HEK293 (cell line): Measurements from ENCODE around the gene JAZF1.

Source experiments
- CTCF ChIA-PET: fragments of 350-600 bp; formaldehyde crosslinking; extraction: SDS; loops from one replicate; lab custom pipeline; 2021; ENCODE audit warnings: antibody characterized with exemption; lab: Yijun Ruan, JAX
- POLR2A ChIA-PET: fragments of 300-600 bp; formaldehyde crosslinking; extraction: SDS; loops from one replicate; lab custom pipeline; 2020; ENCODE audit warnings: antibody characterized with exemption, inconsistent platforms; lab: Yijun Ruan, JAX
- H3K27ac ChIP-seq: fragments of 200-500 bp; sonication (Bioruptor generic); 2 replicates; pipeline ENCODE4 v1.5.1; 2014; ENCODE audit warnings: low read depth, low read length, control low read depth, inconsistent platforms; ENCODE audit errors: extremely low read depth
- H3K36me3 ChIP-seq, 2 experiments: fragments of 200-500 bp in 1 of 2; sonication (Bioruptor generic) in 1 of 2; 1 replicate in 1 of 2; 2 replicates in 1 of 2; pipeline ENCODE4 v1.5.1; 2014 to 2017; ENCODE audit warnings: inconsistent platforms in 2 of 2, low read length in 2 of 2; ENCODE audit not compliant: control insufficient read depth in 2 of 2, insufficient read depth in 1 of 2
- H3K4me1 ChIP-seq: fragments of 200-500 bp; sonication (Bioruptor generic); 2 replicates; pipeline ENCODE4 v1.5.1; 2014; ENCODE audit warnings: mild to moderate bottlenecking, low read length, inconsistent platforms; ENCODE audit not compliant: control insufficient read depth, insufficient read depth
- H3K4me3 ChIP-seq: 2 replicates; pipeline ENCODE4 v1.5.1; 2011; ENCODE audit warnings: low read depth, mild to moderate bottlenecking, control low read depth, low read length, moderate library complexity
- H3K9me3 ChIP-seq: fragments of 200-500 bp; sonication (Bioruptor generic); 2 replicates; pipeline ENCODE4 v1.5.1; 2014; ENCODE audit warnings: low read depth, low read length, inconsistent platforms; ENCODE audit not compliant: control insufficient read depth, insufficient read depth
- ELK4 ChIP-seq: IDR thresholded peaks from 2 replicates; pipeline ENCODE4 v1.6.1; 2011; ENCODE audit warnings: mild to moderate bottlenecking, low read depth, low read length, borderline replicate concordance
- KLF9 ChIP-seq: fragments of 450-650 bp; formaldehyde crosslinking; IDR thresholded peaks from 2 replicates; pipeline ENCODE4 v1.5.1; 2016; ENCODE audit warnings: missing biosample characterization, missing genetic modification characterization, low read depth
- MEIS1 ChIP-seq: sonication (generic); formaldehyde crosslinking; IDR thresholded peaks from 2 replicates; pipeline ENCODE4 v1.8.1; 2022; ENCODE audit warnings: missing genetic modification reagents, mild to moderate bottlenecking, borderline replicate concordance
- MYNN ChIP-seq: fragments of 450-650 bp; formaldehyde crosslinking; IDR thresholded peaks from 2 replicates; pipeline ENCODE4 v1.5.1; 2016; ENCODE audit warnings: missing biosample characterization, missing genetic modification characterization, borderline replicate concordance
- SALL2 ChIP-seq: fragments of 450-650 bp; formaldehyde crosslinking; IDR thresholded peaks from 2 replicates; pipeline ENCODE4 v1.5.0; 2017; ENCODE audit warnings: missing biosample characterization, mild to moderate bottlenecking, missing genetic modification characterization, borderline replicate concordance
- SETDB1 ChIP-seq: IDR thresholded peaks from one replicate; pipeline ENCODE4 v1.6.1; 2017; ENCODE audit warnings: mild to moderate bottlenecking, low read length, moderate library complexity, mixed read lengths; ENCODE audit not compliant: insufficient read length
- SP2 ChIP-seq: fragments of 450-650 bp; formaldehyde crosslinking; IDR thresholded peaks from 2 replicates; pipeline ENCODE4 v1.5.1; 2016; ENCODE audit warnings: missing biosample characterization, missing genetic modification characterization
- SP7 ChIP-seq: fragments of 450-650 bp; formaldehyde crosslinking; IDR thresholded peaks from 2 replicates; pipeline ENCODE4 v1.5.1; 2016; ENCODE audit warnings: missing biosample characterization, missing genetic modification characterization
- TRIM28 ChIP-seq: IDR thresholded peaks from 2 replicates; pipeline ENCODE4 v1.6.1; 2011; ENCODE audit warnings: low read length, control low read depth, borderline replicate concordance
- ZBTB44 ChIP-seq: fragments of 450-650 bp; IDR thresholded peaks from 2 replicates; pipeline ENCODE4 v1.5.1; 2018; ENCODE audit warnings: missing biosample characterization, mild to moderate bottlenecking, missing genetic modification characterization
- ZBTB7A ChIP-seq: fragments of 450-650 bp; formaldehyde crosslinking; IDR thresholded peaks from 2 replicates; pipeline ENCODE4 v1.5.1; 2016; ENCODE audit warnings: low read depth, missing biosample characterization, missing genetic modification characterization
- ZNF10 ChIP-seq: fragments of 450-650 bp; formaldehyde crosslinking; IDR thresholded peaks from 2 replicates; pipeline ENCODE4 v1.5.1; 2017; ENCODE audit warnings: missing biosample characterization, missing genetic modification characterization
- ZNF146 ChIP-seq: fragments of 450-650 bp; formaldehyde crosslinking; IDR thresholded peaks from 2 replicates; pipeline ENCODE4 v1.5.1; 2016; ENCODE audit warnings: missing biosample characterization, missing genetic modification characterization
- ZNF19 ChIP-seq: fragments of 450-650 bp; formaldehyde crosslinking; IDR thresholded peaks from 2 replicates; pipeline ENCODE4; 2016; ENCODE audit warnings: missing biosample characterization, missing genetic modification characterization, low read depth
- ZNF223 ChIP-seq: fragments of 450-650 bp; formaldehyde crosslinking; IDR thresholded peaks from 2 replicates; pipeline ENCODE4 v1.5.1; 2016; ENCODE audit warnings: missing biosample characterization, missing genetic modification characterization
- ZNF302 ChIP-seq: fragments of 450-650 bp; formaldehyde crosslinking; IDR thresholded peaks from 2 replicates; pipeline ENCODE4 v1.5.1; 2016; ENCODE audit warnings: missing biosample characterization, missing genetic modification characterization, low read depth
- ZNF335 ChIP-seq: fragments of 450-650 bp; formaldehyde crosslinking; conservative IDR thresholded peaks from 2 replicates; pipeline ENCODE4 v1.5.1; 2016; ENCODE audit warnings: missing biosample characterization, missing genetic modification characterization
- ZNF530 ChIP-seq: fragments of 450-650 bp; formaldehyde crosslinking; IDR thresholded peaks from 2 replicates; pipeline ENCODE4 v1.5.1; 2016; ENCODE audit warnings: low read depth, missing biosample characterization, missing genetic modification characterization
- ZNF544 ChIP-seq: fragments of 450-650 bp; formaldehyde crosslinking; IDR thresholded peaks from 2 replicates; pipeline ENCODE4 v1.5.0; 2017; ENCODE audit warnings: missing biosample characterization, missing genetic modification characterization
- ZNF549 ChIP-seq: fragments of 450-650 bp; IDR thresholded peaks from 2 replicates; pipeline ENCODE4 v1.5.1; 2018; ENCODE audit warnings: missing biosample characterization, missing genetic modification characterization, mild to moderate bottlenecking, inconsistent platforms, moderate library complexity
- ZNF560 ChIP-seq: fragments of 450-650 bp; formaldehyde crosslinking; IDR thresholded peaks from 2 replicates; pipeline ENCODE4 v1.5.1; 2017; ENCODE audit warnings: missing biosample characterization, missing genetic modification characterization, borderline replicate concordance
- ZNF621 ChIP-seq: fragments of 450-650 bp; formaldehyde crosslinking; IDR thresholded peaks from 2 replicates; pipeline ENCODE4 v1.5.1; 2017; ENCODE audit warnings: missing biosample characterization, missing genetic modification characterization
- ZNF658 ChIP-seq: fragments of 450-650 bp; formaldehyde crosslinking; IDR thresholded peaks from 2 replicates; pipeline ENCODE4; 2016; ENCODE audit warnings: missing biosample characterization, missing genetic modification characterization
- ZNF664 ChIP-seq: fragments of 450-650 bp; formaldehyde crosslinking; IDR thresholded peaks from 2 replicates; pipeline ENCODE4 v1.5.1; 2016; ENCODE audit warnings: missing biosample characterization, missing genetic modification characterization
- ZNF677 ChIP-seq: fragments of 450-650 bp; IDR thresholded peaks from 2 replicates; pipeline ENCODE4 v1.5.0; 2018; ENCODE audit warnings: missing biosample characterization, mild to moderate bottlenecking, missing genetic modification characterization, moderate library complexity
- ZNF76 ChIP-seq: fragments of 450-650 bp; formaldehyde crosslinking; IDR thresholded peaks from 2 replicates; pipeline ENCODE4; 2016; ENCODE audit warnings: low read depth, missing biosample characterization, missing genetic modification characterization, borderline replicate concordance
- ZNF768 ChIP-seq: fragments of 450-650 bp; formaldehyde crosslinking; IDR thresholded peaks from 2 replicates; pipeline ENCODE4 v1.5.1; 2018; ENCODE audit warnings: missing biosample characterization, mild to moderate bottlenecking, missing genetic modification characterization
- ZNF777 ChIP-seq: fragments of 450-650 bp; formaldehyde crosslinking; IDR thresholded peaks from 2 replicates; pipeline ENCODE4 v1.5.1; 2017; ENCODE audit warnings: missing biosample characterization, missing genetic modification characterization, borderline replicate concordance
- ZNF843 ChIP-seq: fragments of 450-650 bp; formaldehyde crosslinking; IDR thresholded peaks from 2 replicates; pipeline ENCODE4 v1.5.1; 2016; ENCODE audit warnings: missing biosample characterization, missing genetic modification characterization
- TF ChIP-seq, protein P1 (sequence below): fragments of 450-650 bp; formaldehyde crosslinking; optimal IDR thresholded peaks from 2 replicates; pipeline ENCODE3; 2016; ENCODE audit warnings: missing biosample characterization, mild to moderate bottlenecking, missing genetic modification characterization
- TF ChIP-seq, protein P2 (sequence below): fragments of 450-650 bp; formaldehyde crosslinking; IDR thresholded peaks from 2 replicates; pipeline ENCODE4 v1.5.1; 2016; ENCODE audit warnings: missing biosample characterization, missing genetic modification characterization

Gene JAZF1

DNA sequence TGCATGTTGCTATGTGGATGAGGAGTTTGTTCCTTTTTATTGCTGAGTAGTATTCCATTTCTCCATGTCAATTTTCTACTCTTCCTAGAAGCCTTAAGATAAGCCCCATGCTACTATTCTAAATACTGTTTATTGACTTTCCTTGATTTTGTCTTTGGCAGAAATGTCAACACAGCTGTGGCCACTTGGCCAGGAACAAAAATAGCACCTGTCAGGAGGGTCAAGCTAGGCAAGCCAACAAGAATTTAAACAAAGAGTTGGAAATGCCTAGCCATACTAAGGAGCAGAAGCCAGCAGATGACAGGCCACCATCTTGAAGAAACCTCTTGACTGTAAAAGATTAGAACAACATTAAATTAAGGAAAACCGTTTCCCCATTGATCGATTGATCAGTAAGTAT is 34.7 kb downstream of the JAZF1 start:
- H3K4me3 ChIP-seq, result no peak overlapping the region
- ChIA-PET CTCF (no interaction called here), POLR2A (no interaction called here)
- H3K27ac ChIP-seq, result no peak overlapping the region
- no peaks in the 10 kb centered on the region for H3K9me3 ChIP-seq
- TF ChIP-seq ZNF146 (peak; percentile 65), ZNF677 (no peak)
- TF ChIP-seq, all 188 proteins: peak for 1
- Histone ChIP-seq H3K36me3 (no peaks in the 10 kb centered on the region), H3K4me1 (no peaks in the 10 kb centered on the region)

- CTCF ChIA-PET, result no interaction called here
- POLR2A ChIA-PET, result no interaction called here
- no peak overlapping the region for H3K4me3 ChIP-seq
- no peak for TF ChIP-seq ZNF19 (tag by site-specific recombination)
- no peak for TF ChIP-seq ZNF658
- TF ChIP-seq SETDB1, result no peak
- TF ChIP-seq ZNF10, result no peak
- no peak for TF ChIP-seq MYNN (tag by site-specific recombination)
- TF ChIP-seq ZNF335, result no peak
- TF ChIP-seq ZNF664 (tag by site-specific recombination), result no peak
- no peak for TF ChIP-seq SP7
- TF ChIP-seq ZNF302 (tag by site-specific recombination), result no peak
- TF ChIP-seq SALL2 (tag by site-specific recombination), result no peak
- no peak for TF ChIP-seq KLF9 (tag by site-specific recombination)
- no peak for TF ChIP-seq SP2 (tag by site-specific recombination)
- TF ChIP-seq ZBTB44, result no peak
- H3K27ac ChIP-seq, result no peak overlapping the region
- no peaks in the 10 kb centered on the region for H3K4me1 ChIP-seq
- no peaks in the 10 kb centered on the region for H3K36me3 ChIP-seq
- no peaks in the 10 kb centered on the region for H3K9me3 ChIP-seq
Observed at GRCh38 chr7:28145090-28145626, 35.4 kb downstream of the JAZF1 start.

DNA sequence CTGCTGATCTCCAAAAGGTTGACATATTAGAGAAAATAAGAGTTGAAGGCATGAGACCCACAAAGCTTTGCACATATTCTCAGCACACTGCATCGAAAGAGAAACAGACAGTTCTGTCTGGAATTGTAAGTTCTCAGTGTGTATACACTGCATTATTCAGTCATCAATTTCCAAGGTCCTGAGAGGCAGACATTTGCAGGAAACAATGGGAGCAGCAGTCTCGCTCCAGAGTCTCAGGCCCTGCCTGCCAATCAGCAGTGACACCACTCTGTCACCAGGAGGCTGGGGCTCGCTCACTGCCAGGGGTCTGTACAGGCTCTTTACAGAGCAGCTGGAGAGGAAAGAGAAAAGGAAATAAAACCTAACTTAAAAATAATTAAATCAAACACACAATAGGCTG is 36.3 kb downstream of the JAZF1 start:
- POLR2A ChIA-PET, result no interaction called here
- no peaks in the 10 kb centered on the region for H3K9me3 ChIP-seq
- H3K27ac ChIP-seq, result no peak overlapping the region
- no peak overlapping the region for H3K4me3 ChIP-seq
- CTCF ChIA-PET, result no interaction called here
- H3K4me1 ChIP-seq, result no peaks in the 10 kb centered on the region
- no peaks in the 10 kb centered on the region for H3K36me3 ChIP-seq
- TF ChIP-seq ZNF76 (no peak), ZBTB7A (tag by site-specific recombination) (no peak), ZNF621 (tag by site-specific recombination) (no peak), ZNF549 (tag by site-specific recombination) (no peak), ZNF768 (no peak), MEIS1 (CRISPR knock-in tag) (no peak), ZNF560 (tag by site-specific recombination) (no peak), TRIM28 (no peak), ZNF777 (no peak), ZNF530 (tag by site-specific recombination) (no peak), ELK4 (no peak), ZNF843 (no peak), ZNF223 (tag by site-specific recombination) (no peak), ZNF544 (tag by site-specific recombination) (no peak)
- TF ChIP-seq, protein P1, sequence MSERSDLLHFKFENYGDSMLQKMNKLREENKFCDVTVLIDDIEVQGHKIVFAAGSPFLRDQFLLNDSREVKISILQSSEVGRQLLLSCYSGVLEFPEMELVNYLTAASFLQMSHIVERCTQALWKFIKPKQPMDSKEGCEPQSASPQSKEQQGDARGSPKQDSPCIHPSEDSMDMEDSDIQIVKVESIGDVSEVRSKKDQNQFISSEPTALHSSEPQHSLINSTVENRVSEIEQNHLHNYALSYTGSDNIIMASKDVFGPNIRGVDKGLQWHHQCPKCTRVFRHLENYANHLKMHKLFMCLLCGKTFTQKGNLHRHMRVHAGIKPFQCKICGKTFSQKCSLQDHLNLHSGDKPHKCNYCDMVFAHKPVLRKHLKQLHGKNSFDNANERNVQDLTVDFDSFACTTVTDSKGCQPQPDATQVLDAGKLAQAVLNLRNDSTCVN (tag by site-specific recombination), result no peak
- TF ChIP-seq, protein P2, sequence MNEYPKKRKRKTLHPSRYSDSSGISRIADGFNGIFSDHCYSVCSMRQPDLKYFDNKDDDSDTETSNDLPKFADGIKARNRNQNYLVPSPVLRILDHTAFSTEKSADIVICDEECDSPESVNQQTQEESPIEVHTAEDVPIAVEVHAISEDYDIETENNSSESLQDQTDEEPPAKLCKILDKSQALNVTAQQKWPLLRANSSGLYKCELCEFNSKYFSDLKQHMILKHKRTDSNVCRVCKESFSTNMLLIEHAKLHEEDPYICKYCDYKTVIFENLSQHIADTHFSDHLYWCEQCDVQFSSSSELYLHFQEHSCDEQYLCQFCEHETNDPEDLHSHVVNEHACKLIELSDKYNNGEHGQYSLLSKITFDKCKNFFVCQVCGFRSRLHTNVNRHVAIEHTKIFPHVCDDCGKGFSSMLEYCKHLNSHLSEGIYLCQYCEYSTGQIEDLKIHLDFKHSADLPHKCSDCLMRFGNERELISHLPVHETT (tag by site-specific recombination), result no peak
